Endothelial cell of umbilical vein (primary cell): Measurements from ENCODE around the gene QSOX2.

Source experiments
- EZH2 ChIP-seq: IDR thresholded peaks from 2 replicates; pipeline ENCODE4 v1.6.1; 2012; ENCODE audit warnings: borderline replicate concordance, low read depth, mild to moderate bottlenecking, moderate library complexity, low read length, inconsistent platforms; ENCODE audit not compliant: severe bottlenecking
- FOS ChIP-seq: IDR thresholded peaks from 2 replicates; pipeline ENCODE4 v1.6.1; 2011; ENCODE audit warnings: mild to moderate bottlenecking, low read length, moderate library complexity, borderline replicate concordance; ENCODE audit not compliant: insufficient read depth
- JUN ChIP-seq: IDR thresholded peaks from 2 replicates; pipeline ENCODE4 v1.6.1; 2011; ENCODE audit warnings: borderline replicate concordance, low read depth; ENCODE audit not compliant: insufficient read length, insufficient read depth
- MYC ChIP-seq: IDR thresholded peaks from one replicate; pipeline ENCODE4 v1.6.1; 2011; ENCODE audit warnings: mild to moderate bottlenecking, low read depth, low read length
- POLR2A ChIP-seq: IDR thresholded peaks from 2 replicates; pipeline ENCODE4 v1.6.1; 2012; ENCODE audit warnings: low read depth, mild to moderate bottlenecking, control low read depth, low read length
- POLR2AphosphoS5 ChIP-seq: IDR thresholded peaks from 2 replicates; pipeline ENCODE4 v1.6.1; 2012; ENCODE audit warnings: low read depth, mild to moderate bottlenecking, control low read depth, low read length, moderate library complexity; ENCODE audit not compliant: insufficient read depth
- TF ChIP-seq, protein P1 (sequence below), 2 donors: IDR thresholded peaks; 1 replicate in 1 of 2; 2 replicates in 1 of 2; pipeline ENCODE4 v1.5.1; 2011; ENCODE audit warnings: low read length in 2 of 2, mild to moderate bottlenecking in 2 of 2, moderate library complexity in 2 of 2, control low read depth in 1 of 2, inconsistent platforms in 1 of 2, low read depth in 1 of 2; ENCODE audit not compliant: insufficient read depth in 1 of 2; ENCODE audit errors: extremely low read depth in 1 of 2
- TF ChIP-seq, protein P2 (sequence below): IDR thresholded peaks from 2 replicates; pipeline ENCODE4 v1.6.1; 2011; ENCODE audit not compliant: insufficient read depth, insufficient read length

DNA sequence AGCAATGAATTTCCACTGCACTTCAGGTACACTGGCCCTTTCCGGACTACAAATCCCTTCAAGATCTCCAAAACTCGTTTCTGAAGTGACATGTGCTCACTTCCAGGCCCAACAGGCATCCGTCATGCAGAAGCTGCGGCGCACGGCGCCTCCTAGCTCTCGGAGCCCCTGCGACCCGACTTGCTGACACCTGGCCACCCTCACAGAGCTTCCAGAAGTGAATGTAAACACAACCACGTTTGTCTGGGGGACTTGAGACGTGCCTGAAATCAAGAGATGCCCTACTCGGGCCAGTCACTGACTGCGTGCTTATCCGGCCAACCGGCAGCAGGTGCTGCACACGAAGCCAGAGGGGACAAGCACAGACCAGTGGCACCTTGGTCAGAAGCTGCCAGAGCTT lies 35.8 kb downstream of the QSOX2 start:
- TF ChIP-seq, protein P1, sequence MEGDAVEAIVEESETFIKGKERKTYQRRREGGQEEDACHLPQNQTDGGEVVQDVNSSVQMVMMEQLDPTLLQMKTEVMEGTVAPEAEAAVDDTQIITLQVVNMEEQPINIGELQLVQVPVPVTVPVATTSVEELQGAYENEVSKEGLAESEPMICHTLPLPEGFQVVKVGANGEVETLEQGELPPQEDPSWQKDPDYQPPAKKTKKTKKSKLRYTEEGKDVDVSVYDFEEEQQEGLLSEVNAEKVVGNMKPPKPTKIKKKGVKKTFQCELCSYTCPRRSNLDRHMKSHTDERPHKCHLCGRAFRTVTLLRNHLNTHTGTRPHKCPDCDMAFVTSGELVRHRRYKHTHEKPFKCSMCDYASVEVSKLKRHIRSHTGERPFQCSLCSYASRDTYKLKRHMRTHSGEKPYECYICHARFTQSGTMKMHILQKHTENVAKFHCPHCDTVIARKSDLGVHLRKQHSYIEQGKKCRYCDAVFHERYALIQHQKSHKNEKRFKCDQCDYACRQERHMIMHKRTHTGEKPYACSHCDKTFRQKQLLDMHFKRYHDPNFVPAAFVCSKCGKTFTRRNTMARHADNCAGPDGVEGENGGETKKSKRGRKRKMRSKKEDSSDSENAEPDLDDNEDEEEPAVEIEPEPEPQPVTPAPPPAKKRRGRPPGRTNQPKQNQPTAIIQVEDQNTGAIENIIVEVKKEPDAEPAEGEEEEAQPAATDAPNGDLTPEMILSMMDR (IDR thresholded peaks at IDR 0.05; ENCODE audit: extremely low read depth in 1 of 2, insufficient read depth in 1 of 2, low read depth in 1 of 2, low read length in 2 of 2): no peak
- TF ChIP-seq EZH2 (no peak), JUN (no peak), POLR2A (no peak), FOS (no peak), POLR2AphosphoS5 (no peak), MYC (no peak)
- TF ChIP-seq, protein P2, sequence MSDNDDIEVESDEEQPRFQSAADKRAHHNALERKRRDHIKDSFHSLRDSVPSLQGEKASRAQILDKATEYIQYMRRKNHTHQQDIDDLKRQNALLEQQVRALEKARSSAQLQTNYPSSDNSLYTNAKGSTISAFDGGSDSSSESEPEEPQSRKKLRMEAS: no peak
